HG03457 (cell line): ENCODE measurements around the gene RSPRY1.

Experiments used
- ATAC-seq: cut with Tn5 transposase; IDR thresholded peaks from one replicate; pipeline ENCODE4 v1.9.1; 2021; ENCODE audit warnings: moderate number of reproducible peaks; ENCODE audit not compliant: unreplicated experiment

The RSPRY1 gene

GRCh38 chr16:57152096-57153093 lies 33.7 kb upstream of the RSPRY1 start:
- no peak for ATAC-seq

- no peak for ATAC-seq
Measured at GRCh38 chr16:57153841-57154240, 32.3 kb upstream of the RSPRY1 start.

- no peak for ATAC-seq
Measured at GRCh38 chr16:57155702-57156350, 30.3 kb upstream of the RSPRY1 start.

- ATAC-seq: no peak
Measured at GRCh38 chr16:57156351-57156703, 29.8 kb upstream of the RSPRY1 start.

- ATAC-seq: no peak
Measured at GRCh38 chr16:57157533-57157932, 28.6 kb upstream of the RSPRY1 start.

GRCh38 chr16:57159447-57159846 lies 26.7 kb upstream of the RSPRY1 start:
- no peak for ATAC-seq

- no peak for ATAC-seq
Measured at GRCh38 chr16:57163842-57164241, 22.3 kb upstream of the RSPRY1 start.

- ATAC-seq: no peak
Measured at GRCh38 chr16:57165483-57165882, 20.6 kb upstream of the RSPRY1 start.

GRCh38 chr16:57165938-57166337 lies 20.2 kb upstream of the RSPRY1 start:
- no peak for ATAC-seq

GRCh38 chr16:57166451-57166850 lies 19.7 kb upstream of the RSPRY1 start:
- no peak for ATAC-seq

- ATAC-seq: no peak
Measured at GRCh38 chr16:57166951-57167350, 19.2 kb upstream of the RSPRY1 start.

- ATAC-seq: no peak
Measured at GRCh38 chr16:57167538-57167937, 18.6 kb upstream of the RSPRY1 start.

GRCh38 chr16:57167953-57168352 lies 18.2 kb upstream of the RSPRY1 start:
- ATAC-seq: no peak

- no peak for ATAC-seq
Measured at GRCh38 chr16:57169327-57169726, 16.8 kb upstream of the RSPRY1 start.

- ATAC-seq: no peak
Measured at GRCh38 chr16:57172721-57173290, 13.3 kb upstream of the RSPRY1 start.

GRCh38 chr16:57175896-57176295 lies 10.2 kb upstream of the RSPRY1 start:
- ATAC-seq: no peak

- ATAC-seq: no peak
Measured at GRCh38 chr16:57178196-57178595, 7.9 kb upstream of the RSPRY1 start.

GRCh38 chr16:57178793-57179212 lies 7.3 kb upstream of the RSPRY1 start:
- ATAC-seq: no peak

- ATAC-seq: no peak
Measured at GRCh38 chr16:57179215-57179828, 6.8 kb upstream of the RSPRY1 start.

- no peak for ATAC-seq
Measured at GRCh38 chr16:57184113-57184512, 2.0 kb upstream of the RSPRY1 start.

- ATAC-seq: no peak
Measured at GRCh38 chr16:57184887-57185445, 1.2 kb upstream of the RSPRY1 start.
